HG02852 (cell line): ENCODE data around the gene ANKRD23.
A peak's percentile ranks its signal among the peaks of the same experiment; 100 is the strongest.
"Not testable (repeated sequence)": the region's sequence is repeated elsewhere in the genome, so short reads cannot be mapped to it uniquely, and the experiment has no call there.

Experiments
- ATAC-seq: cut with Tn5 transposase; IDR thresholded peaks from one replicate; pipeline ENCODE4 v1.9.1; 2021; ENCODE audit warnings: mild to moderate bottlenecking, moderate library complexity; ENCODE audit not compliant: unreplicated experiment

ANKRD23 gene

GRCh38 chr2:96864343-96865091 is 20.7 kb upstream of the ANKRD23 start:
- no peak for ATAC-seq

GRCh38 chr2:96863575-96864342 is 19.9 kb upstream of the ANKRD23 start:
- no peak for ATAC-seq

- not testable (repeated sequence) for ATAC-seq
These were observed 19.2 kb upstream of the ANKRD23 start for GRCh38 chr2:96863056-96863455.

GRCh38 chr2:96861074-96861473 is 17.3 kb upstream of the ANKRD23 start:
- no peak for ATAC-seq

GRCh38 chr2:96860065-96861029 is 16.5 kb upstream of the ANKRD23 start:
- no peak for ATAC-seq

GRCh38 chr2:96859681-96860064 is 15.9 kb upstream of the ANKRD23 start:
- no peak for ATAC-seq

- no peak for ATAC-seq
These were observed 15.4 kb upstream of the ANKRD23 start for GRCh38 chr2:96859099-96859649.

- peak; percentile 90 for ATAC-seq
These were observed 14.0 kb upstream of the ANKRD23 start, which contains the start of gene ANKRD39 for GRCh38 chr2:96857667-96858372. TSS of gene ANKRD39 (minus strand) at chr2:96858016. CDS start at chr2:96857987, 29 bp downstream.

GRCh38 chr2:96856776-96857666 is 13.2 kb upstream of the ANKRD23 start:
- no peak for ATAC-seq

- ATAC-seq = no peak
These were observed 9.5 kb upstream of the ANKRD23 start for GRCh38 chr2:96853321-96853720.

GRCh38 chr2:96852667-96853066 is 8.8 kb upstream of the ANKRD23 start:
- ATAC-seq = no peak

GRCh38 chr2:96848264-96848663 is 4.4 kb upstream of the ANKRD23 start:
- ATAC-seq = no peak

- no peak for ATAC-seq
These were observed 3.8 kb upstream of the ANKRD23 start for GRCh38 chr2:96847586-96847985.

GRCh38 chr2:96846825-96847224 is 3.0 kb upstream of the ANKRD23 start:
- no peak for ATAC-seq

- no peak for ATAC-seq
These were observed 586 bp upstream of the ANKRD23 start for GRCh38 chr2:96844405-96844808.

GRCh38 chr2:96842600-96842999 is 1.2 kb downstream of the ANKRD23 start:
- ATAC-seq = no peak

- ATAC-seq = no peak
These were observed 1.9 kb downstream of the ANKRD23 start for GRCh38 chr2:96841701-96842495.
